Suprapubic skin (tissue), 3 donors: ENCODE results near the gene DDX23.

ENCODE experiments used
- EP300 ChIP-seq: sonication (generic); formaldehyde crosslinking; IDR thresholded peaks from one replicate; pipeline ENCODE4 v1.6.1; 2017; ENCODE audit warnings: antibody characterized with exemption
- TF ChIP-seq, protein P1 (sequence below), 2 donors: fragments of 200-600 bp in 1 of 2; fragments of 450-650 bp in 1 of 2; sonication (generic) in 1 of 2; IDR thresholded peaks; one replicate each; pipeline ENCODE4 v1.5.1; 2016 to 2019; ENCODE audit warnings: antibody characterized with exemption in 2 of 2, mild to moderate bottlenecking in 1 of 2, moderate library complexity in 1 of 2

GRCh38 chr12:48863291-48863690, 11.3 kb upstream of the DDX23 start:
- TF ChIP-seq, protein P1, sequence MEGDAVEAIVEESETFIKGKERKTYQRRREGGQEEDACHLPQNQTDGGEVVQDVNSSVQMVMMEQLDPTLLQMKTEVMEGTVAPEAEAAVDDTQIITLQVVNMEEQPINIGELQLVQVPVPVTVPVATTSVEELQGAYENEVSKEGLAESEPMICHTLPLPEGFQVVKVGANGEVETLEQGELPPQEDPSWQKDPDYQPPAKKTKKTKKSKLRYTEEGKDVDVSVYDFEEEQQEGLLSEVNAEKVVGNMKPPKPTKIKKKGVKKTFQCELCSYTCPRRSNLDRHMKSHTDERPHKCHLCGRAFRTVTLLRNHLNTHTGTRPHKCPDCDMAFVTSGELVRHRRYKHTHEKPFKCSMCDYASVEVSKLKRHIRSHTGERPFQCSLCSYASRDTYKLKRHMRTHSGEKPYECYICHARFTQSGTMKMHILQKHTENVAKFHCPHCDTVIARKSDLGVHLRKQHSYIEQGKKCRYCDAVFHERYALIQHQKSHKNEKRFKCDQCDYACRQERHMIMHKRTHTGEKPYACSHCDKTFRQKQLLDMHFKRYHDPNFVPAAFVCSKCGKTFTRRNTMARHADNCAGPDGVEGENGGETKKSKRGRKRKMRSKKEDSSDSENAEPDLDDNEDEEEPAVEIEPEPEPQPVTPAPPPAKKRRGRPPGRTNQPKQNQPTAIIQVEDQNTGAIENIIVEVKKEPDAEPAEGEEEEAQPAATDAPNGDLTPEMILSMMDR (IDR thresholded peaks at IDR 0.05), result no peak
- no peak for TF ChIP-seq EP300
